Stimulated activated CD8-positive, alpha-beta memory T cell treated with anti-CD3 and anti-CD28 coated beads, Interleukin-2, amount 100 ng/mL, for 48 hours (primary cell): Measurements from ENCODE around the gene CFAP77.
"Not testable (repeated sequence)": the region's sequence is repeated elsewhere in the genome, so short reads cannot be mapped to it uniquely, and the experiment has no call there.

ENCODE experiments used
- DNase-seq, 2 donors: peaks; one replicate each; pipeline ENCODE4 v3.0.0-alpha.2; 2020; ENCODE audit warnings: low read depth in 2 of 2

The CFAP77 gene

GRCh38 chr9:132409828-132410528, at the start of gene CFAP77:
Gene CFAP77, plus strand, starts transcription at chr9:132410211. Its CDS starts 61 bp downstream, at chr9:132410272.
- peak in 1 of 2 donors; percentile 19 for DNase-seq

- DNase-seq: no peak
These were observed 45.9 kb upstream of the CFAP77 start for GRCh38 chr9:132364068-132364467.

- no peak for DNase-seq
These were observed 44.0 kb upstream of the CFAP77 start for GRCh38 chr9:132365986-132366385.

GRCh38 chr9:132366481-132366880, 43.5 kb upstream of the CFAP77 start:
- no peak for DNase-seq

- DNase-seq: no peak
These were observed 42.2 kb upstream of the CFAP77 start for GRCh38 chr9:132367613-132368313.

- no peak for DNase-seq
These were observed 40.6 kb upstream of the CFAP77 start for GRCh38 chr9:132369421-132369820.

GRCh38 chr9:132370592-132370991, 39.4 kb upstream of the CFAP77 start:
- DNase-seq: no peak

GRCh38 chr9:132372177-132373095, 37.6 kb upstream of the CFAP77 start:
- no peak for DNase-seq

GRCh38 chr9:132377769-132378168, 32.2 kb upstream of the CFAP77 start:
- DNase-seq: not testable (repeated sequence)

- DNase-seq: not testable (repeated sequence)
These were observed 31.6 kb upstream of the CFAP77 start for GRCh38 chr9:132378416-132378815.

GRCh38 chr9:132381966-132382541, 28.0 kb upstream of the CFAP77 start:
- DNase-seq: no peak

- DNase-seq: no peak
These were observed 26.5 kb upstream of the CFAP77 start for GRCh38 chr9:132383462-132383883.

GRCh38 chr9:132384376-132384775, 25.6 kb upstream of the CFAP77 start:
- no peak for DNase-seq

GRCh38 chr9:132387133-132387532, 22.9 kb upstream of the CFAP77 start:
- DNase-seq: no peak

GRCh38 chr9:132390966-132391365, 19.0 kb upstream of the CFAP77 start:
- no peak for DNase-seq

GRCh38 chr9:132391449-132391848, 18.6 kb upstream of the CFAP77 start:
- DNase-seq: no peak

- no peak for DNase-seq
These were observed 14.5 kb upstream of the CFAP77 start for GRCh38 chr9:132395560-132395959.

GRCh38 chr9:132401824-132402223, 8.2 kb upstream of the CFAP77 start:
- no peak for DNase-seq

- DNase-seq: no peak
These were observed 5.7 kb upstream of the CFAP77 start for GRCh38 chr9:132404228-132404881.

- peak; percentile 85 to 89 for DNase-seq
These were observed 3.4 kb upstream of the CFAP77 start, which contains the start of gene TTF1 for GRCh38 chr9:132406554-132407122. Gene TTF1, minus strand, starts transcription at chr9:132406840. Its CDS starts 4,019 bp downstream, at chr9:132402821.

- no peak for DNase-seq
These were observed 2.8 kb upstream of the CFAP77 start for GRCh38 chr9:132407196-132407595.
